Activated naive CD4-positive, alpha-beta T cell treated with Interleukin-2 at 50 U/mL for 16 hours (primary cell): ENCODE results near the gene DUSP15.
"Not testable (repeated sequence)": the region's sequence is repeated elsewhere in the genome, so short reads cannot be mapped to it uniquely, and the experiment has no call there.

Source experiments
- DNase-seq: peaks from one replicate; pipeline ENCODE4 v3.0.0-alpha.2; 2020

DUSP15 gene

GRCh38 chr20:31819083-31819784 lies 51.1 kb downstream of the DUSP15 start, which contains the start of gene MYLK2:
MYLK2 (plus strand) TSS chr20:31819356; CDS start chr20:31819581, 225 bp downstream.
- DNase-seq: no peak

- no peak for DNase-seq
Observed at GRCh38 chr20:31818376-31818908, 51.9 kb downstream of the DUSP15 start.

- no peak for DNase-seq
Observed at GRCh38 chr20:31817461-31817860, 52.9 kb downstream of the DUSP15 start.

GRCh38 chr20:31816221-31816620 lies 54.1 kb downstream of the DUSP15 start:
- no peak for DNase-seq

GRCh38 chr20:31815408-31816188 lies 54.7 kb downstream of the DUSP15 start:
- no peak for DNase-seq

- DNase-seq: not testable (repeated sequence)
Observed at GRCh38 chr20:31814142-31814541, 56.2 kb downstream of the DUSP15 start.

- no peak for DNase-seq
Observed at GRCh38 chr20:31813611-31814010, 56.7 kb downstream of the DUSP15 start.

GRCh38 chr20:31811796-31812728 lies 58.3 kb downstream of the DUSP15 start:
- no peak for DNase-seq

- no peak for DNase-seq
Observed at GRCh38 chr20:31811198-31811597, 59.1 kb downstream of the DUSP15 start.
